ENCODE results near the gene METRN. TPM values are rescaled to one million over a fixed set of nuclear protein-coding genes. Genes with fewer than 3 reads are reported as not detected.

Gene METRN
- total RNA-seq, 4 donors from 2014 or later, result 56.5 to 143 (median 78.0) TPM

GRCh38 chr16:717450-718245 lies 2.7 kb downstream of the METRN start:
- intact Hi-C loops (cut with DNase I), result no loop called here
- Histone ChIP-seq H3K36me3 (peaks cover 0 to 10% (median 5%) of the 10 kb centered on the region in 4 donors), H3K9me3 (no peaks in the 10 kb centered on the region), H3K4me3 (no peak overlapping the region), H3K27me3 (peaks cover 0 to 7% (median 0%) of the 10 kb centered on the region in 4 donors), H3K4me1 (peaks cover 43 to 79% (median 67%) of the 10 kb centered on the region in 4 donors), H3K27ac (replicated peaks in 1 of 4) (no peak overlapping the region)
- no peak for DNase-seq (ENCODE audit: extremely low spot score)
- WGBS, result 85% methylated on average over 9 of the region's 32 CpGs
- TF ChIP-seq CTCF (IDR thresholded peaks at IDR 0.05), result no peak
- TF ChIP-seq POLR2AphosphoS5 (IDR thresholded peaks at IDR 0.05), result no peak
- no peak for TF ChIP-seq POLR2A (IDR thresholded peaks at IDR 0.05; ENCODE audit: low read depth)
- no peak for TF ChIP-seq EP300 (IDR thresholded peaks at IDR 0.05)

GRCh38 chr16:718389-718788 lies 3.5 kb downstream of the METRN start:
- peaks cover 43 to 78% (median 66%) of the 10 kb centered on the region in 4 donors for H3K4me1 ChIP-seq

GRCh38 chr16:718922-719321 lies 4.0 kb downstream of the METRN start:
- Histone ChIP-seq H3K9me3 (no peaks in the 10 kb centered on the region), H3K27me3 (peaks cover 0 to 4% (median 0%) of the 10 kb centered on the region in 4 donors), H3K4me1 (peaks cover 43 to 77% (median 65%) of the 10 kb centered on the region in 4 donors), H3K27ac (replicated peaks in 1 of 4) (no peak overlapping the region), H3K4me3 (no peak overlapping the region), H3K36me3 (peaks cover 0 to 10% (median 8%) of the 10 kb centered on the region in 4 donors)
- TF ChIP-seq EP300 (IDR thresholded peaks at IDR 0.05) (no peak), CTCF (IDR thresholded peaks at IDR 0.05) (no peak), POLR2A (IDR thresholded peaks at IDR 0.05; ENCODE audit: low read depth) (no peak), POLR2AphosphoS5 (IDR thresholded peaks at IDR 0.05) (no peak)
- 87% methylated on average over 5 of the region's 6 CpGs for WGBS
- DNase-seq (ENCODE audit: extremely low spot score), result no peak
- intact Hi-C loops (cut with DNase I), result no loop called here

More at GRCh38 chr16:718389-718788, 3.5 kb downstream of the METRN start:
- no peak overlapping the region for H3K4me3 ChIP-seq
- H3K9me3 ChIP-seq, result no peaks in the 10 kb centered on the region
- H3K27ac ChIP-seq (replicated peaks in 1 of 4), result no peak overlapping the region
- peaks cover 0 to 10% (median 8%) of the 10 kb centered on the region in 4 donors for H3K36me3 ChIP-seq
- H3K27me3 ChIP-seq, result peaks cover 0 to 7% (median 0%) of the 10 kb centered on the region in 4 donors
- TF ChIP-seq CTCF (IDR thresholded peaks at IDR 0.05) (no peak), POLR2A (IDR thresholded peaks at IDR 0.05; ENCODE audit: low read depth) (no peak), POLR2AphosphoS5 (IDR thresholded peaks at IDR 0.05) (no peak), EP300 (IDR thresholded peaks at IDR 0.05) (no peak)
- 88% methylated on average over 8 of the region's 9 CpGs for WGBS
- intact Hi-C loops (cut with DNase I), result no loop called here
- DNase-seq (ENCODE audit: extremely low spot score), result no peak

- TF ChIP-seq POLR2A (IDR thresholded peaks at IDR 0.05; ENCODE audit: low read depth) (no peak), POLR2AphosphoS5 (IDR thresholded peaks at IDR 0.05) (no peak), CTCF (IDR thresholded peaks at IDR 0.05) (no peak), EP300 (IDR thresholded peaks at IDR 0.05) (no peak)
- Histone ChIP-seq H3K4me3 (peak overlapping the region; percentile 67 to 98 (median 75)), H3K4me1 (peaks cover 37 to 68% (median 56%) of the 10 kb centered on the region in 4 donors), H3K27ac (replicated peaks in 1 of 4) (peak overlapping the region; percentile 81 to 94 (median 91)), H3K9me3 (no peaks in the 10 kb centered on the region), H3K36me3 (peaks cover 0 to 10% (median 8%) of the 10 kb centered on the region in 4 donors), H3K27me3 (peaks cover 0 to 9% (median 0%) of the 10 kb centered on the region in 4 donors)
- intact Hi-C loops (cut with DNase I), result no loop called here
- WGBS, result 10% methylated on average over 13 of the region's 16 CpGs
- no peak for DNase-seq (ENCODE audit: extremely low spot score)
Measured at GRCh38 chr16:719815-720446, 5.0 kb downstream of the METRN start.

Data from esophagus muscularis mucosa (tissue), 4 donors.